ENCODE results near the gene SCAMP3. TPM values are rescaled to one million over a fixed set of nuclear protein-coding genes. Genes with fewer than 3 reads are reported as not detected.

SCAMP3 gene
- total and polyA plus RNA-seq, 4 donors = 14.9 to 47.0 (median 31.7) TPM

GRCh38 chr1:155272466-155273342 is 10.5 kb upstream of the SCAMP3 start:
- H3K9ac ChIP-seq (ENCODE audit: low read depth in 1 of 2, low read length in 2 of 2) = peak overlapping the region; percentile 42 to 77
- no peaks in the 10 kb centered on the region for H3K9me3 ChIP-seq (ENCODE audit: control insufficient read depth in 4 of 4, low read length in 3 of 4)
- H3K4me1 ChIP-seq (ENCODE audit: control insufficient read depth in 4 of 4, insufficient read depth in 4 of 4, low read length in 3 of 4) = peaks cover 3 to 28% (median 20%) of the 10 kb centered on the region in 4 donors
- H3K36me3 ChIP-seq (ENCODE audit: control insufficient read depth in 4 of 4, insufficient read depth in 3 of 4, low read depth in 1 of 4, low read length in 3 of 4) = peaks cover 17 to 27% (median 26%) of the 10 kb centered on the region in 4 donors
- H3K27ac ChIP-seq (ENCODE audit: low read depth in 1 of 2, low read length in 2 of 2) = peak overlapping the region; percentile 80 to 92
- DNase-seq (ENCODE audit: low spot score) = no peak
- WGBS = 5% methylated on average over 44 of the region's 44 CpGs
- H3K4me3 ChIP-seq (ENCODE audit: low read depth in 1 of 3, low read length in 3 of 3) = peak overlapping the region; percentile 89 to 97 (median 90)
- no peaks in the 10 kb centered on the region for H3K27me3 ChIP-seq (ENCODE audit: control insufficient read depth in 4 of 4, insufficient read depth in 4 of 4, low read length in 3 of 4)
- TF ChIP-seq YY1 (IDR thresholded peaks at IDR 0.05) (peak; percentile 71), HNF4A (conservative IDR thresholded peaks at IDR 0.05) (peak in 1 of 2 donors; percentile 33), FOXA1 (IDR thresholded peaks at IDR 0.05) (no peak), CTCF (IDR thresholded peaks at IDR 0.05; ENCODE audit: low read depth, low read length, missing input control) (no peak)

- DNase-seq (ENCODE audit: low spot score) = no peak
- WGBS = 95% methylated on average over 21 of the region's 21 CpGs
Measured at GRCh38 chr1:155269381-155269780, 7.2 kb upstream of the SCAMP3 start.

More at GRCh38 chr1:155269381-155269780, 7.2 kb upstream of the SCAMP3 start:
- H3K4me1 ChIP-seq (ENCODE audit: control insufficient read depth in 4 of 4, insufficient read depth in 4 of 4, low read length in 3 of 4) = peaks cover 0 to 21% (median 13%) of the 10 kb centered on the region in 4 donors
- no peak overlapping the region for H3K27ac ChIP-seq (ENCODE audit: low read depth in 1 of 2, low read length in 2 of 2)
- no peaks in the 10 kb centered on the region for H3K9me3 ChIP-seq (ENCODE audit: control insufficient read depth in 4 of 4, low read length in 3 of 4)
- H3K4me3 ChIP-seq (ENCODE audit: low read depth in 1 of 3, low read length in 3 of 3) = no peak overlapping the region
- H3K36me3 ChIP-seq (ENCODE audit: control insufficient read depth in 4 of 4, insufficient read depth in 3 of 4, low read depth in 1 of 4, low read length in 3 of 4) = peaks cover 23 to 56% (median 51%) of the 10 kb centered on the region in 4 donors
- H3K27me3 ChIP-seq (ENCODE audit: control insufficient read depth in 4 of 4, insufficient read depth in 4 of 4, low read length in 3 of 4) = no peaks in the 10 kb centered on the region
- H3K9ac ChIP-seq (ENCODE audit: low read depth in 1 of 2, low read length in 2 of 2) = no peak overlapping the region
- TF ChIP-seq HNF4A (conservative IDR thresholded peaks at IDR 0.05) (no peak), CTCF (IDR thresholded peaks at IDR 0.05; ENCODE audit: low read depth, low read length, missing input control) (no peak), ZBTB33 (IDR thresholded peaks at IDR 0.05) (no peak), RXRA (IDR thresholded peaks at IDR 0.05) (no peak), EGR1 (IDR thresholded peaks at IDR 0.05; ENCODE audit: low read depth in 2 of 2) (no peak), GABPA (IDR thresholded peaks at IDR 0.05 in 1 of 2, conservative IDR thresholded peaks at IDR 0.05 in 1 of 2) (no peak), HNF4G (IDR thresholded peaks at IDR 0.05) (no peak), MAX (IDR thresholded peaks at IDR 0.05) (no peak), JUND (IDR thresholded peaks at IDR 0.05) (no peak), SP1 (IDR thresholded peaks at IDR 0.05) (no peak), TAF1 (conservative IDR thresholded peaks at IDR 0.05) (no peak), YY1 (IDR thresholded peaks at IDR 0.05) (no peak), REST (IDR thresholded peaks at IDR 0.05) (no peak), FOXA1 (IDR thresholded peaks at IDR 0.05) (no peak), RAD21 (IDR thresholded peaks at IDR 0.05) (no peak), FOXA2 (IDR thresholded peaks at IDR 0.05) (no peak), ATF3 (IDR thresholded peaks at IDR 0.05) (no peak), NR2F2 (IDR thresholded peaks at IDR 0.05) (no peak)
